CD4-positive, alpha-beta T cell treated with Interleukin-21 for 1 hour (primary cell): Measurements from ENCODE around the gene NECTIN3.
A peak's percentile ranks its signal among the peaks of the same experiment; 100 is the strongest.

Experiments
- DNase-seq: peaks from one replicate; pipeline ENCODE4 v3.0.0-alpha.2; 2020

Gene NECTIN3

DNA sequence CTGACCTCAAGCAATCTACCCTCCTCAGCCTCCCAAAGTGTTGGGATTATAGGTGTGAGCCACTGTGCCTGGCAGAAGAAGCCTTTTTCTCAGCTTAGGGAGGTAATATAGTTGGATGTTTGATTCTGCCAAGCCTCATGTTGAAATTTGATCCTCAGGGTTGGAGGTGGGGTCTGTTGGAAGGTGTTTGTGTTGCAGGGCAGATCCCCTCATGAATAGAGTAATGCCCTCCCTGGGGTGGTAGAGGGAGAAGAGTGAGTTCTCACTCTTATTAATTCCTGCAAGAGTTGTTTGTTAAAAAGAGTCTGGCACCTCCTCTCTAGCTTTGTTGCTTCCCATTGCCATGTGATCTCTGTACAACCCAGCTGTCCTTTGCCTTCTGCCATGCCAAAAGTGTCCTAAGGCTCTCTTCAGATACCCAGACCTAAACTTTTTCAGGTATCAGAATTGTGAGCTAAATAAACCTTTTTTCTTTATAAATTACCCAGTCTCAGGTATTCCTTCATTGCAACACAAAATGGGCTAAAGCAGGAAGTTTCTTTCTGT, 16.4 kb downstream of the NECTIN3 start:
- no peak for DNase-seq

DNA sequence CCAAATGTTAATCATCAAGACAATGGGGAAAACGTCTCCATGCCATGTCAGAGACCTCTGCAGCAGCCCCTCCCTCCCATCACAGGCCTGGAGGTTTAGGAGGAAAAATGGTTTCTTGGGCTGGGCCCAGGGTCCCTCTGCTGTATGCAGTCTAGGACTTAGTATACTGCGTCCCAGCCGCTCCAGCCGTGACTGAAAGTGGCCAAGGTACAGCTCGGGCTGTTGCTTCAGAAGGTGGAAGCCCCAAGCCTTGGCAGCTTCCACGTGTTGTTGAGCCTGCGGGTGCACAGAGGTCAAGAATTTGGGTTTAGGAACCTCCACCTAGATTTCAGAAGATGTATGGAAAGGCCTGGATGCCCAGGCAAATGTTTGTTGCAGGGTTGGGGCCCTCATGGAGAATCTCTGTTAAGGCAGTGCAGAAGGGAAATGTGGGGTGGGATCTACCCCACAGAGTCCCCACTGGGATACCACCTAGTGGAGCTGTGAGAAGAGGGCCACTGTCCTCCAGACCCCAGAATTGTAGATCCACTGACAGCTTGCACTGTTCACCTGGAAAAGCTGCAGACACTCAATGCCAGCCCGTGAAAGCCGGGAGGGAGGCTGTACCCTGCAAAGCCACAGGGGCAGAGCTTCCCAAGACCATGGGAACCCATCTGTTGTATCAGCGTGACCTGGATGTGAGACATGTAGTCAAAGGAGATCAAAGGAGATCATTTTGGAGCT, 25.0 kb downstream of the NECTIN3 start:
- DNase-seq: no peak

DNA sequence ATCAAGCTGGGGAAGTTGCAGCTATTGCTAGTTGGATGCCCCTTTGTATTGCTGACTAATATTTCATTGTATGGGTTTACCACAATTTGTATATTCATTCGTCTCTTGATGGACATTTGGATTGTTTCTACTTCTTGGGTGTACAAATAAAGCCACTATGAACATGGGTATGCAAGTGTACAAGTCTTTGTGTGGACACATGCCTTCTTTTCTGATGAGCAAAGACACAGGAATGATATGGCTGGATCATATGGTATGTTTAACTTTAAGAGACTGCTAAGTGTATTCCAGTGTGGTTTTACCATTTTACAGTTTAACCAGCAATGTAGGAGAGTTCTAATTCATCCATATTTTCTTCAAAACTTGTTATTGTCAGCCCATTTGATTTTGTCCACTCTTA, 32.2 kb downstream of the NECTIN3 start:
- DNase-seq: no peak

DNA sequence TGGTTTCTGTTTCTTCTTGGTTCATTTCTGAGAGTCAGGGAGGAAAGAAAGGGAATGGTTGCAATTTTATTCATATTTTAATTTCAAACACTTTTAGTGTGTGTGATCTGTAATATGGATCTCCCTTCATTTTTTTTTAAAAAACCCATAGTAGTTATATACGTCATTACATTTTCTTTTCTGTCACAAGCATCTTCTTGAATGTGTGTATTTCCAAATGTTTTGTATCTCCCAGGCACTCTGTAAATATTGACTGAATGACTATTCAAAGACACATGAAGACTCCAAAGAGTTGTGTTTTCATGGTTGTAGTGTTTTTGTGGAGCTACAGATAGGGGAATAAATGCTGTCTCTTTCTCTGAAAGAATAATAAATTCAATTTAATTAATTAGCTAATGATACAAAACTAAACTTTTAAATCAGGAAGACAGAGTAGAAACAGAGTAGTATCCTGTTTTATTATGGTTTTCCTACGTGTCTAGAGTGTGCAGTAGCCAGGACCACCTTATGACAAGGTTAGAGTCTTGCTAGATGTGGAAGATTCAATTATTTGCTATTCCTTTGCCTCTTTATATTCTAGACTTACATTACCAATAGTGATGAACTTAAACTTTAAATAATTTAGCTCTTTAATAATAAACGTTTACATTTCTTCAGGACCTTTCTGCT, 35.5 kb downstream of the NECTIN3 start:
- no peak for DNase-seq

DNA sequence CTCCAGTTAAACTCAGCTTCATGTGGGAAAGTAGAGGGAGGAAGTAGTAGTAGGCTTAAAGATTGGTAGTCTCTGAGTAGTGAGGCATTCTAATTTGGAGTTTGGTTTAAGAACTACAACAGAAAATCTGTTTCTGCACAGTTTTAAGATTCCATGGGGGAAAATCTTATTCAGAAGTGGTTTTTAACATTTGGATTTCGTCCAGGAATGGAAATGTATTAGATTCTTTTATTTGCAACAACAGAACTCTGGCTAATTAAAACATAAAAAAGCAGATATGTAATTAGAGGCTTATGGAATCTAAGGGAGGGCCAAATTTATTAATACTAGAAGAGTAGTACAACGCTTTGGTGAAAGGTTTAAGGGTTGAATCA, 36.0 kb downstream of the NECTIN3 start:
- DNase-seq: no peak

DNA sequence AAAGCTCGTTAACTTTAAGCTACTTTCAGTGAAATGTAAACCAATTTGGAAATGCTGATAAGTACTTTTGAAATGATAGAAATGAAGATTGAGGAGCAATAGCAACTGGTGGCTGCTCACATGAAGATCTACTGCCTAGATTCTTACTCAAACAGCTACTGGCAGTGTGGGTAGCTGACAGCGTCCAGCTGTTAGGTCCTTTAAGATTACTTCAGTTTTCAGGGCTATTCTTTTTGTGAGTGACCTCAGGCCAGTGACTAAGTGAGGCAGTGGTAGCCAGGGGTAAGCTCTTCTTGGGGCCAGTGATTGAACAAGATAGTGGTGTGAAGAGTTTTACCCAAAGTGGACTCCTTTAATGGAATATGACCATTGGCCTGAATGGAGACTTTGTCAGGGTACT, 41.3 kb downstream of the NECTIN3 start:
- no peak for DNase-seq

DNA sequence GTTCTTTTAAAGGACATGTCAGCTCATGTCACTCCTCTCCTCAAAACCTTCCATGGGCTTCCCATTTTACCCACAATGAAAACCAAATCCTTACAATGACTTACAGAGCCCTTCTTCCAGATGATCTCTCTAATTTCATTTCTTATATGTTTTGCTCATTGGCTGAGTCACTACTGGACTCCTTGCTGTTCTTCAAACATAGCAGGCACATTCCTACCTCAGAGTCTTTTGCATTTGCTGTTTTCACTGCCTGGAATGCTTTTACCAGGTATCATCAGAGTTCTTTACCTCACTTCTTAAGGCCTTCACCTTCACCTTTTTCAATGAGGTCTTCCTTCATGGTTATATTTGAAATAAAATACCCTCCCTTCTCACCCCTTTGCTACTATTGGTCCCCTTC, 57.3 kb downstream of the NECTIN3 start:
- no peak for DNase-seq

DNA sequence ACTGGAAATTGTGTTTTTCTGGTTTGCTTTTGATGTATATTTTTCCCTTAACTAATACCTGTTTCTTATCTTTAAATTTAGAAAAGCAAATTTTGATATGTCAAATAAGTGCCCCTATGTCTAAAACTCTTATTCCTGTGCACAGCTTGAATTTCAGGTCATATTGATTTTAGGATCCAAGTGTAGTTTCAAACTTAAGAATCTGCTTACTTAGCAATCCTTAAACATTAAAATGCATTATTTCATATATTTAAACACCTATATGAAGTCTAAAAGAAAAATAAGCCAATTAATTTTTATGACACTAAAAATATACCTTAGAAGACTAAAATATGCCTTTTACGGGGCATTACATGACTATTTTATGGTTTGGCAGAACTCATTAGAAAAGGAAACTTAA, 59.2 kb downstream of the NECTIN3 start:
- no peak for DNase-seq

DNA sequence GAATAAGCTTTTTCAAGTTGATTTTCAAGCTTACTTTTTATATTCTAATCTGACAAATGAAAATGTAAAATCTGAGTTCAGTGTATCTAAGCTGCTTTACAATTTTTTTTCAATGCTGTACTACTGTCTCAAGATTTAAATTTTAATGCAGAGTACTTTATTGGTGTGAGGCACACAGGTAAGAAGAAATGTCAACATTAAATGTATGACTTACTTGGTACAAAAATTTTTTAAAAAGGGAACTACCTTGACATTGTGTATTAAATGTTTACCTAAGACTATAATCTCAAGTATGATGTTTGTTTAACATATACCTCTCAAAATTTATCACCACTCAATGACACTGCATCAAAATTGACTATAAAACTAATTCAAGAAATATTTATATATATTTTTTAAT, 62.7 kb downstream of the NECTIN3 start:
- DNase-seq: no peak

DNA sequence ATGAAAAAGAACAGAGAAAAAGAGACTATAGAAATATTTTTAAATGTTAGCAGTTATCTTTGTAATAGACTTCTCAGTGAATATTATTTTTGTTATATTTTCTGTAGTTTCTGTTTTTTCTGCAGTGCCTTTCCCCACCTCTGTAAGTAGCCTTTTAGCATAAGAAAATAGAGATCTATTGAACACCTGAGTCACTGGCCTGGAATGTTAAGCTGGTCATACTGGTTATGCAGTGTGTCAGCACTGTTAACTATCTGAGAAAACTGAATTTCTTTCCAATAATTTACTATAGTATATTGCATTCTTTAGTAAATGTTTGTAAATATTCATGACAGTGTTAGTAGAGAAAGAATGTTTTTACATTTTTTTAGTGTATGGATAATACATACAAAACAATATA, 79.8 kb downstream of the NECTIN3 start:
- no peak for DNase-seq

DNA sequence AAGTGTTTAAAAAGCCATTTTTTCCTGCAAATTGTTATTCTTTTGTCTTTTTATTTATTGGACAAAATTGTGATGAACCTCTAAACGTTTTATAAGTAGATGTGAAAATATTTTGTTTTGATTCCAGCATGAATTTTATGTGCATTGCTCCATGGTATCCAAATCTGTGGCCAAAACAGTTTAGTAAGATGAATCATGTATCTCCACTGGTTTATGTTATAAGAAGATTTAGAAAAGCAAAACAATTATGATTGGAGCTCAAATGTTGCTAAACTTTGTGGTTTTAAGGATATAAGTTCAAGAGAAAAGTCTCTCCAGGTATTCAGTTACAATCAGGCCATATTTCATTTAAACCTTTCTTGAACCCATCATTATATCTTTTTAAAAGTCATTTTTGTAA, 80.9 kb downstream of the NECTIN3 start:
- no peak for DNase-seq

DNA sequence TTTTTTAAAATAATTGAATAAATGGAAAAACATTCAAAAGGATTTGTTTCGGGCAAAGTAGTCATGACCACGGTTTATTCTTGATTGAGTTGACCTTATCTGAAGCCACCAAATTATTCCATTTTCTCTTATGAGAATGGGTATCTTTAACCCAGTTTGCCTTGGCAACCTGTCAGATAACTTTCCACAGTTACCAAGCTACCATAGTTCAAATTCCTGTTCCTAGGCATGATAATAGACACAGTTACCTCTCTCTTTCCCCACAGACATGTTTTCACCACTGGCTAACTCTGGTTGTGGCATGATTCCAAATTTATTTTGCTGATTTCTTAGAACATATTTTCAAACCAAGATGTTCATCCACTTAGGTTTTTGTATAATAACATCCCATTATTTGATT, 84.9 kb downstream of the NECTIN3 start:
- no peak for DNase-seq

DNA sequence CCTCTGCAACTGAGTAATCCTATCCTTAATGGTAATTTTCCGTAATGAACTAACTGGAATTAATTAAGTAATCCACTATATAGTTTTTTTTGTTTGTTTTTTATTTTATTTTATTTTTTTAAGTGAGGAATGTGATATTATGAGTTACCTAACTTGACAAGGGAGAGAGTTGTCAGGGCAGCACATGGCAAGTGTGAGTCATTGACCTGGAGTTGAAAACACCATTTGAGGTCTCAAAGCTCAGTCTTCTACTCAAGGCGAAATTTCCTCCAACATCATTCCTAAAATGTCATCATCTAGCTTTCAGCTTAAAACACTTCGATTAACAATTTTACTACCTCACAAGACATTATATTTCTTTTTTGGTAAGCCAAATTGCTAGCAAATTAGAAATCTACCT, 87.8 kb downstream of the NECTIN3 start:
- no peak for DNase-seq

DNA sequence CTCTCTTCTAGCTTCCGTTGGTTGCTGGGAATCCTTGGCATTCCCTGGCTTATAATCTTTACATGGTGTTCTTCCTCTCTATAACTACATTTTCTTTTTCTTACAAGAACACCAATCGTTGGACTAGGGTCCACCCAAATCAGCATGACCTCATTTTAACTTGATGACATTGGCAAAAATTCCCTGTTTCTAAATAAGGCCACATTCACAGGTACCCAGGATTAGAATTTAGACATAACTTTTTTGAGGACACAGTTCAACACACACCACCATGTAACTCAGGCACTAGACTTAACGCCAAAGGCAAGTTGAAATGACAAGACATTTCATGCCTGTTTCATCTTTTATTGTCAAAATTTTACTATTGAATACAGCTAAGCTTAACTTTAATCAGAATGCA, 93.0 kb downstream of the NECTIN3 start:
- no peak for DNase-seq

DNA sequence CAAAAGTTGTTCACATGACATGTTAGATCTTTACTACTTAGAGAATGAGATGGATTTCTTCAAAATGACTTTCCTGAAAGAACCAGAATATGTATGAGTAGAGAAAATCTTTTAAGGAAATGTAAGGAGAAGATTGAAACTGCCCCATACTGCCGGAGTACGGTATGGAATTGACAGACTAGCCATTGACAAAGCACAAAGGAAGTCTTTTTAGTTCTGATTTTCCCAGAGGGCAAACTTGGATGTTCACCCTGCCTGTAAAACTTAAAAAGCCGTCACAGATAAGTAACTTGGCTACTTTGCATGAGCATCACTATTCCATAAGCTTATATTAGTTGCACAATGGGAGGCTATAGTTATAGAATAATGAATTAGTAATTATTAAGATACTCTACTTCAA, 93.8 kb downstream of the NECTIN3 start:
- DNase-seq: no peak

DNA sequence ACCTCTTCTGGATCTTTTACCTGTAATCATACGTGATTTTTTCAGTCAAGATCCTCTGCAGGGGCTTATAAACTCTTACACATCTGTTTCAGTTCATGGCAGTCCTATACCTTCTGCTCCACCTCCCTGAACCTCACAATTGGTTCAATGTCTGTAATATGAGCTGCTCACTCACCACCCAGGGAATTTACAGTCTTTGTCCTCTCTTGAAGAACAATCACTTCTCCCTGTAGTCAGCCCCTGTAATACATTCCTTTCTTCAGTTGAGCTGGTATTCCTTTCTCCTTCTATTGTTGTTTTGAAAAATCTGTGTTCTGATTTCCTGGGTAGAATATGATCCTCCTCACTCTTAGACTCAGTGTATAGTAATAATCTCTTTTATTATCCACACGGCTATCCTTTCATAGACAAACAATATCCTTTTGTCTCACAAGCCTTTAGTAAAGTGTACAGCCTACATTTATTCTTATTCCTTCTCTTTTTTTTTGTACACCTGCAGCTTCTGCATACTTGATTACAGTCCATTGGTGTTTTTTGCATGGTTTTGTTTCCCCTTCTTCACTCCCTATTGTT, 101.8 kb downstream of the NECTIN3 start:
- no peak for DNase-seq

DNA sequence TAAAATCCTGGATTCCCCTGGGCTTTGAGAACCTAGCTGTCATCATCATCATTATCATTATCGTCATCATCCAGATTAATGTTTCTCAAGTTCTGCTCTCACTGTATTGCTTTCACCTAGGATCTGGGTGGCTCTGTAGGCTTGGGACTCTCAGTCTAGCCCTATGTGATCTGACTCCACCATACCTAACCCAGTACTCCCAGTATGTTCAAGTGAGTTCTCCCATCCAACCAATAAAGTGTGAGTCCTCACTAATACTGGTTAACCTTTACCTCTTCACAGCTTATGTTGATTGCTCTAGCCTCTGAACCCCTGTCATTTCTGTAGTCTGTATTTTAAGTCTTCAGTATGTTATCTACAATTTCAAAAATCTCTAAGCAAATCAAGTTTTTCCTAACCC, 102.3 kb downstream of the NECTIN3 start:
- no peak for DNase-seq

DNA sequence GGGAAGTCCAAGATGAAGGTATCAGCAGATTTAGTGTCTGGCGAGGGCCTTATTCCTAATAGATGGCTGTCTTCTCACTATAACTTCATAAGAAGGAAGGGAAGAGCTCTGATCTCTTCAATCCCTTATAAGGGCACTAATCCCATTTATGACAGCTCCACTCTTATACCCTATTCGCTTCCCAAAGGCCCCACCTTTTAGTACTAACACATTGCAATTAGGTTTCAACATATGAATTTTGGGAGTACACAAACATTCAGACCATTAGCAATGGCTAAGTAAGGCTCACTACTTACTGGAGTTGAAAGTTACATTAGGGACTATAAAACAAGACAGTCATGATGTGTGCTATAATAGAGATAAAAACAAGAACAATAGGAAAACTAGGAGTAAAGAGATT, 118.9 kb downstream of the NECTIN3 start:
- no peak for DNase-seq

DNA sequence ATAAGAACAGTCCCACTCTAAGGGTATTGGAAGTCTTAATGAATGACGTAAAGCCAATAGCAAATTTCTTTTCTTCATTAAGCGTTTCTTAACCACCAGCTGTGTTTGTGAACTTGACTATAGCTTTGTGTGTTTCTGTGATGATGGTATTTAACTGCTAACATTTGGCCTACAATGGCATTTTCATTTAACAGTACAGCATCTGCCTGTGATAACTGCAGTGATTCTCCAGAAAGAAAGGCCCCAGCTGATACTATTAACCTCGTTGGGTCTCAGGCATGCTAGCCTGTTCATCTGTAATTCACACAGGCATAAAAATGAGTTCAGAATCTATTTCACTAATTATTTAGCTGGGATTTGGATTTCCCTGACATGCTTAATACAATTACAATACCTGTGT, 121.9 kb downstream of the NECTIN3 start:
- DNase-seq: no peak

DNA sequence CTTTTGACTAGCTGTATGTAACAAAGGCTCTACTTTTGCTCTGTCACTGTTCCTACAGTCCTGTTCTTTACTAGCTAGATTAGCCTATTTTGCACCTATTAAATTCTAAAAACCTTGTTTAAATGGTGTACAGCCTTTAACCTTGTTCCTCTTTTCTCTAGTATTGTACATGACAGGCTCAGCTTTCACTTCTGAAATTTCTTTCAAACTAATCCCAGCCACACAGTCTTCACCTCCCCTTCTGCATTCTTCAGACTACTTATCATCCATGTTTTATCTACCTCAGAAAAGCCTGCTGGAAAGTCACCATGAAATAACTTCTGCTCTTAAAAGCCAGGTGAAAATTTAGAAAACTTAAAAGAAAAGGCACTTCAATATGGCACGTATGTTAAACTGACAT, 122.4 kb downstream of the NECTIN3 start:
- DNase-seq: no peak

DNA sequence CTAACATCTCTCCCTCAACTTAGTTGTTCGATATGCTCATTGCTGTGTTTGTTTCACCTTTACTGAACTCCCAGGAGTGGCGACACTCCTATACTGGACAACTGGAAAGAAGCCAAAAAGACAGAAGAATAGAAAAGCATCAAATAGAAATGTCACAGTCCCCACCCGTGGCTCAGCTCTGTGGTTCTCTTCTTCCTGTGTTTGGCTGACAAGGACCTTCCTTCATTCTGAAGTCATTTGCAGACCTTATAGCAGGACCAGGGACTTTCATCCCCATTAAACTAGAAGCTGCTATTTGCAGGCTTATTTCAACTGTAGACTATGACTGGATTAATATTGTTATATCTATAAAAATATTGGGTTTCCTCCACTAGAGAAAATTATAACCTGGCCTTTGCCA, 125.9 kb downstream of the NECTIN3 start:
- DNase-seq: no peak

DNA sequence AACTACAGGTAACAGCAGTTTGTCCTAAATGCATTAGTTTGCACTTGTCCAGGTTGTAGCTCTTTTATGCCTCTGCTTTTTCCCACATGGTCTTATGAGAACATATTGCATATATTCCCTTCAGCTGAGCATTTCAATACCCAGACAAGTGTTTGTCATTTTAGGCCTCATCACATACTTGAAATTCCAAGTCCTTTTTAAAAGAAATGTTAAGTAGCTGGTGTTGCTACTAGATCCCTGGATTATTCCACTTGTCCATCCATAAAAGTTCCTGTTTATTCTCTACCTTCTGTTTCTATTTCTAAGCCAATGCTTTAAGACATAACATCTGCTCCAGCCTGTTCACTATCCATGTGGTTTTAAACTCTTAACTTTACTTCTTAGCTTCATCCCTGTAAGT, 128.4 kb downstream of the NECTIN3 start:
- DNase-seq: no peak

DNA sequence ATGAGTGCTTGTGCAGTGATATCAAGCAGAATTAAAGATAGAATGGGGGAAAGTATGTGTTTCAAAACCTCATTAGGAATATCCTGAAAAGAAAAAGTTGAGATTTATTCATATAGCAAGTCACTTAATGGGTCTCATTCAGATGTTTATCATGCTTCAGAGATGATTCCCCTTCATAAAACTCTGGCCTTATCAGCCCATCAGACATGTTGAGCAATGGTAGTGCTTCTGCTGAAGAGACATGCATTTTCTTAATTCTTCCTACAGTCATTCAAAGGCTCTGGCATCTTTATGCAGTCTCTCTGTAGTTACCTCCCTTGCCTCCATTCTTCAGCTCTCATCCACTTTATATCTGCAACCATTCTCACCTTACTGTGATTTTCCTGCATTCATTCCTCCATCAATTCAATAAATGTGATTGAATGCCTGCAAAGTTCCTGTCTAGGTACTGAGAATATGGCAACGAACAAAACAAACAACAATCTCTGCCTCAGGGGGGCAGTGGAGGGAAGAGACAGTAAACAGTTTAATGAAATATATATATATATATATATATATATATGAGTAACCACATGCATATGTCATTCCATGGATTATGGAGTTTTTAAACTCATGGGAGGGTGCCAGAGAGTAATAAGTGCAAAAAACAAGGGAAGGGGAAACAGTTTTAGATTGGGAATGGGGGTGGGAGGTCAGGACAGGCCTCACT, 138.5 kb downstream of the NECTIN3 start:
- peak; percentile 6 for DNase-seq
